AG10803 (cell line): ENCODE results near the gene PKMYT1.

Experiments used
- DNase-seq: peaks from one replicate; pipeline ENCODE4 v3.0.0; 2010; ENCODE audit warnings: low read depth
- H3K4me3 ChIP-seq: 2 replicates; pipeline ENCODE4 v1.5.1; 2011; ENCODE audit warnings: mild to moderate bottlenecking, low read length, control low read depth
- CTCF ChIP-seq: conservative IDR thresholded peaks from 2 replicates; pipeline ENCODE4 v1.5.1; 2011; ENCODE audit warnings: mild to moderate bottlenecking, low read length, control low read depth, inconsistent platforms

The PKMYT1 gene

DNA sequence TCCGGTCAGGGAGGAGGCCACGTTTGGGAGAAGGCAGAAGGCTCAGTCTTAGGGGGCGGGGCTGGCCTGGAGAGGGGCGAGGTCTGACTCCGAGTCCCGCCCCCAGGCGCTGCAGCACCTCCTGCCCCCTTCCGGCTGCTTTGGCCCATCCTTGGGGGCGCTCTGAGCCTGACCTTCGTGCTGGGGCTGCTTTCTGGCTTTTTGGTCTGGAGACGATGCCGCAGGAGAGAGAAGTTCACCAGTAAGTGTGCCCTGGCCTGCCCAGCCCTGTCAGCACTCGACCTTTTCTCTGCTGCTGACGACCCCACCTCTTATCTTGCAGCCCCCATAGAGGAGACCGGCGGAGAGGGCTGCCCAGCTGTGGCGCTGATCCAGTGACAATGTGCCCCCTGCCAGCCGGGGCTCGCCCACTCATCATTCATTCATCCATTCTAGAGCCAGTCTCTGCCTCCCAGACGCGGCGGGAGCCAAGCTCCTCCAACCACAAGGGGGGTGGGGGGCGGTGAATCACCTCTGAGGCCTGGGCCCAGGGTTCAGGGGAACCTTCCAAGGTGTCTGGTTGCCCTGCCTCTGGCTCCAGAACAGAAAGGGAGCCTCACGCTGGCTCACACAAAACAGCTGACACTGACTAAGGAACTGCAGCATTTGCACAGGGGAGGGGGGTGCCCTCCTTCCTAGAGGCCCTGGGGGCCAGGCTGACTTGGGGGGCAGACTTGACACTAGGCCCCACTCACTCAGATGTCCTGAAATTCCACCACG lies 41.4 kb upstream of the PKMYT1 start:
- peak overlapping the region; percentile 96 for H3K4me3 ChIP-seq
- TF ChIP-seq CTCF = peak; percentile 47
- DNase-seq = peak; percentile 94

DNA sequence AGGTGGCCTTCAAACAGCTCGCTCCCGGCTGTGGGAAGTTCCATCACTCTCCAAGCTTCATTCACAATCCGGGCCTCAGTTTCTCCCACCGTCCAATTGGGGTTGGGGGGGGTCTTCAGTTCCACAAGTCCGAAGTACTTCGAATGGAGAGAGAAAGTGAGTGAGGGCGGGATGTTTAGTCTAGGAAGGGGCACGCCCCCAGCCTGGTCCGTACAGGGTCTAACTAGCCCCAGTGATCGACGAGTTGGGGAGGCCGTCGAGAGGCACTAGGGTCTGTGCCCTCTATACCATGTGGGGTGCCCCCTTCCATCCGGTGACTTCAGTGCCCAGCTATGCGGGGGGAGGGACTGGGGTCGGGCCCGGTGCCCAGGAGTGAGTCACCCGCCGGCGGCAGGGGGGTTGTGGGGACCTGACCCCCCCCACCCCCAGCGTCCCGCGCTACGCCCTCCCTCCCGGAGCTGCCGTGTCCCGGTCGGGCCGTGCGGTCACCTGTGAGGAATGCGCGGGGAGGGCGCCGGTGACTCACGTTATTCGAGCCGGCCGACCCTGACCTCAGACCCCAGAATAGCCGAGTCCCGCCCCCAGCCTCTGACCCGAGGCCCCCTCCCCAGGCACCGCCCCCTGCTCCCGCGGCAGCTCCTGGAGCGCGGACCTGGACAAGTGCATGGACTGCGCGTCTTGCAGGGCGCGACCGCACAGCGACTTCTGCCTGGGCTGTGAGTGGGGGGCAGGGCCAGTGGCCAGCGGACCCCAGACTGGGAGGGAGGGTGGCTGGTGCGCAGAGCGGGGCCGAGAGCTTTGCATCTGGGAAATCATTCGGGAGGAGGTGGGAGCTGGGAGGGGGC lies 40.6 kb upstream of the PKMYT1 start:
- H3K4me3 ChIP-seq = peak overlapping the region; percentile 96
- peak; percentile 89 for DNase-seq
- no peak for TF ChIP-seq CTCF

- DNase-seq = peak; percentile 73
- no peak; the same call in 1 of the 2 replicates for TF ChIP-seq CTCF
These were observed 40.0 kb upstream of the PKMYT1 start, which contains the start of gene TNFRSF12A for GRCh38 chr16:3020247-3020603. TSS of gene TNFRSF12A (plus strand) at chr16:3020368. CDS start at chr16:3020398, 30 bp downstream.

DNA sequence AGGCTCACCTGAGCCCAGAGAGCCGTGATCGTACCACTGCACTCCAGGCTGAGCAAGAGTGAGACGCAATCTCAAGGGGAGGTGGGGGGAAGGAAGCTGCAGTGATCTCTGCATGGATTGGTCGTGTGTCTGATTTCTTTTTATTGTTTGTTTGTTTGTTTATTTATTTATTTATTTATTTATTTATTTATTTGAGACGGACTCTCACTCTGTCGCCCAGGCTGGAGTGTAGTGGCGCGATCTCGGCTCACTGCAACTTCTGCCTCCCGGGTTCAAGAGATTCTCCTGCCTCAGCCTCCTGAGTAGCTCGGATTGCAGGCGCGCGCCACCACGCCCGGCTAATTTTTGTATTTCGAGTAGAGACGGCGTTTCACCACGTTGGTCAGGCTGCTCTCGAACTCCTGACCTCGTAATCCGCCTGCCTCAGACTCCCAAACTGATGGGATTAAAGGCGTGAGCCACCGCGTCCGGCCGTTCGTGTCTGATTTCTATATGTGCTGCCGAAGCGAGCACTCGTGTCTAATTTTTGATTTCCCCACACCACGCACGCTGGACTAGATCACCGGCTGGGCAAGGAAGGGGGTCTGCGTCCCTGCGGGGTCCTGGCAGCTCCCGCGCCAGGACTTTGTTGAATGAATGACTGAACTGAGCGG lies 39.5 kb upstream of the PKMYT1 start:
- no peak for DNase-seq
- H3K4me3 ChIP-seq = peak overlapping the region; percentile 63
- TF ChIP-seq CTCF = no peak

More at GRCh38 chr16:3020247-3020603, 40.0 kb upstream of the PKMYT1 start, which contains the start of gene TNFRSF12A:
- peak within 1 kb of the TSS; percentile 96 for H3K4me3 ChIP-seq

- DNase-seq = no peak
- TF ChIP-seq CTCF = no peak
- no peak within 1 kb of the TSS for H3K4me3 ChIP-seq
These were observed 37.7 kb upstream of the PKMYT1 start, which contains the start of gene CLDN6 for GRCh38 chr16:3017794-3018506. TSS of gene CLDN6 (minus strand) at chr16:3018183. CDS start at chr16:3016021, 2,162 bp downstream.

DNA sequence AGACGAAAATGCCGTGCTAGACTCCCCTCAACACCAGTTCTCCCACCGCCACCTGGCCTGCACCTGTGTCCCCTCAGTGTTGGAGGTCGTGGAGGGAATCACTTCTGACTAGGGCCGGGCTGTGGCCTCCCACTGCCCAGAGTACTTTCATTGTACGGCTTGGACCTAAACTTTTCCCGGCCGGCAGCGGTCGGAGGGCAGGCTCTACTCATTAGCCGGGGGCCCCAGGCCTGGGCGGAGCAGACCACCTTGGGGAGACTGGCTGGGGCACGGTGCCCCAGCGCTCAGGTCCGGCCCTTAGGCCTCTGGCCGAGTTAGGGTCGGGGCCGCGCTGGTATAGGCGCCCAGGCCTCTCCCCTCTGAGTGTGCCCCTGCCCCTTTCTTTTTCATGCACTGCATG lies 37.1 kb upstream of the PKMYT1 start:
- no peak for DNase-seq
- no peak overlapping the region for H3K4me3 ChIP-seq
- no peak for TF ChIP-seq CTCF
